ENCODE data around the gene PDX1.

PDX1 gene

GRCh38 chr13:27919934-27920676 lies at the start of gene PDX1:
TSS of gene PDX1 (plus strand) at chr13:27920000. CDS start at chr13:27920139, 139 bp downstream.
- H3K36me3 ChIP-seq (ENCODE audit: control insufficient read depth in 5 of 5, insufficient read depth in 5 of 5, low read length in 5 of 5) = no peaks in the 10 kb centered on the region
- H3K4me1 ChIP-seq (ENCODE audit: control insufficient read depth in 5 of 5, insufficient read depth in 5 of 5, low read length in 5 of 5) = peaks cover 0 to 49% (median 38%) of the 10 kb centered on the region in 5 donors
- no peak within 1 kb of the TSS for H3K9ac ChIP-seq (ENCODE audit: low read length in 5 of 5)
- peak within 1 kb of the TSS; percentile 7 to 63 (median 51) for H3K4me3 ChIP-seq (ENCODE audit: low read depth in 1 of 5, low read length in 5 of 5)
- no peak within 1 kb of the TSS for H3K27ac ChIP-seq (ENCODE audit: low read depth, low read length)
- no peaks in the 10 kb centered on the region for H3K9me3 ChIP-seq (ENCODE audit: control insufficient read depth in 5 of 5, low read length in 5 of 5)
- H3K27me3 ChIP-seq (ENCODE audit: control insufficient read depth in 5 of 5, insufficient read depth in 4 of 5, low read length in 5 of 5) = peaks cover 51 to 94% (median 83%) of the 10 kb centered on the region in 5 donors

GRCh38 chr13:27878274-27878673 lies 41.5 kb upstream of the PDX1 start:
- no peak overlapping the region for H3K9ac ChIP-seq (ENCODE audit: low read length in 5 of 5)

GRCh38 chr13:27889471-27889870 lies 30.3 kb upstream of the PDX1 start:
- Histone ChIP-seq H3K27ac (ENCODE audit: low read depth, low read length) (no peak overlapping the region), H3K36me3 (ENCODE audit: control insufficient read depth in 5 of 5, insufficient read depth in 5 of 5, low read length in 5 of 5) (no peaks in the 10 kb centered on the region), H3K4me3 (ENCODE audit: low read depth in 1 of 5, low read length in 5 of 5) (no peak overlapping the region), H3K4me1 (ENCODE audit: control insufficient read depth in 5 of 5, insufficient read depth in 5 of 5, low read length in 5 of 5) (no peaks in the 10 kb centered on the region), H3K9ac (ENCODE audit: low read length in 5 of 5) (no peak overlapping the region), H3K27me3 (ENCODE audit: control insufficient read depth in 5 of 5, insufficient read depth in 4 of 5, low read length in 5 of 5) (peaks cover 0 to 2% (median 0%) of the 10 kb centered on the region in 5 donors), H3K9me3 (ENCODE audit: control insufficient read depth in 5 of 5, low read length in 5 of 5) (peaks cover 0 to 7% (median 2%) of the 10 kb centered on the region in 5 donors)

More at GRCh38 chr13:27878274-27878673, 41.5 kb upstream of the PDX1 start:
- Histone ChIP-seq H3K27me3 (ENCODE audit: control insufficient read depth in 5 of 5, insufficient read depth in 4 of 5, low read length in 5 of 5) (peaks cover 3 to 18% (median 4%) of the 10 kb centered on the region in 5 donors), H3K27ac (ENCODE audit: low read depth, low read length) (no peak overlapping the region), H3K36me3 (ENCODE audit: control insufficient read depth in 5 of 5, insufficient read depth in 5 of 5, low read length in 5 of 5) (no peaks in the 10 kb centered on the region), H3K9me3 (ENCODE audit: control insufficient read depth in 5 of 5, low read length in 5 of 5) (peaks cover 0 to 4% (median 0%) of the 10 kb centered on the region in 5 donors), H3K4me3 (ENCODE audit: low read depth in 1 of 5, low read length in 5 of 5) (no peak overlapping the region), H3K4me1 (ENCODE audit: control insufficient read depth in 5 of 5, insufficient read depth in 5 of 5, low read length in 5 of 5) (no peaks in the 10 kb centered on the region)

- no peak overlapping the region for H3K4me3 ChIP-seq (ENCODE audit: low read depth in 1 of 5, low read length in 5 of 5)
- no peak overlapping the region for H3K27ac ChIP-seq (ENCODE audit: low read depth, low read length)
- no peaks in the 10 kb centered on the region for H3K36me3 ChIP-seq (ENCODE audit: control insufficient read depth in 5 of 5, insufficient read depth in 5 of 5, low read length in 5 of 5)
- peaks cover 0 to 9% (median 6%) of the 10 kb centered on the region in 5 donors for H3K27me3 ChIP-seq (ENCODE audit: control insufficient read depth in 5 of 5, insufficient read depth in 4 of 5, low read length in 5 of 5)
- peaks cover 0 to 8% (median 2%) of the 10 kb centered on the region in 5 donors for H3K9me3 ChIP-seq (ENCODE audit: control insufficient read depth in 5 of 5, low read length in 5 of 5)
- H3K9ac ChIP-seq (ENCODE audit: low read length in 5 of 5) = no peak overlapping the region
- no peaks in the 10 kb centered on the region for H3K4me1 ChIP-seq (ENCODE audit: control insufficient read depth in 5 of 5, insufficient read depth in 5 of 5, low read length in 5 of 5)
Measured at GRCh38 chr13:27896726-27897125, 23.1 kb upstream of the PDX1 start.

- H3K36me3 ChIP-seq (ENCODE audit: control insufficient read depth in 5 of 5, insufficient read depth in 5 of 5, low read length in 5 of 5) = no peaks in the 10 kb centered on the region
- H3K27me3 ChIP-seq (ENCODE audit: control insufficient read depth in 5 of 5, insufficient read depth in 4 of 5, low read length in 5 of 5) = peaks cover 5 to 34% (median 20%) of the 10 kb centered on the region in 5 donors
- no peak overlapping the region for H3K27ac ChIP-seq (ENCODE audit: low read depth, low read length)
- H3K4me3 ChIP-seq (ENCODE audit: low read depth in 1 of 5, low read length in 5 of 5) = no peak overlapping the region
- no peak overlapping the region for H3K9ac ChIP-seq (ENCODE audit: low read length in 5 of 5)
- H3K4me1 ChIP-seq (ENCODE audit: control insufficient read depth in 5 of 5, insufficient read depth in 5 of 5, low read length in 5 of 5) = peaks cover 0 to 8% (median 0%) of the 10 kb centered on the region in 5 donors
- H3K9me3 ChIP-seq (ENCODE audit: control insufficient read depth in 5 of 5, low read length in 5 of 5) = no peaks in the 10 kb centered on the region
Measured at GRCh38 chr13:27904719-27905118, 15.1 kb upstream of the PDX1 start.

- Histone ChIP-seq H3K27ac (ENCODE audit: low read depth, low read length) (no peak overlapping the region), H3K4me1 (ENCODE audit: control insufficient read depth in 5 of 5, insufficient read depth in 5 of 5, low read length in 5 of 5) (peaks cover 0 to 8% (median 0%) of the 10 kb centered on the region in 5 donors), H3K9ac (ENCODE audit: low read length in 5 of 5) (no peak overlapping the region), H3K27me3 (ENCODE audit: control insufficient read depth in 5 of 5, insufficient read depth in 4 of 5, low read length in 5 of 5) (peaks cover 8 to 35% (median 20%) of the 10 kb centered on the region in 5 donors), H3K36me3 (ENCODE audit: control insufficient read depth in 5 of 5, insufficient read depth in 5 of 5, low read length in 5 of 5) (no peaks in the 10 kb centered on the region), H3K4me3 (ENCODE audit: low read depth in 1 of 5, low read length in 5 of 5) (peak overlapping the region in 1 of 5 donors; percentile 2), H3K9me3 (ENCODE audit: control insufficient read depth in 5 of 5, low read length in 5 of 5) (no peaks in the 10 kb centered on the region)
Measured at GRCh38 chr13:27905650-27906049, 14.2 kb upstream of the PDX1 start.

- peaks cover 0 to 8% (median 0%) of the 10 kb centered on the region in 5 donors for H3K4me1 ChIP-seq (ENCODE audit: control insufficient read depth in 5 of 5, insufficient read depth in 5 of 5, low read length in 5 of 5)
- H3K9me3 ChIP-seq (ENCODE audit: control insufficient read depth in 5 of 5, low read length in 5 of 5) = no peaks in the 10 kb centered on the region
- no peaks in the 10 kb centered on the region for H3K36me3 ChIP-seq (ENCODE audit: control insufficient read depth in 5 of 5, insufficient read depth in 5 of 5, low read length in 5 of 5)
- H3K27ac ChIP-seq (ENCODE audit: low read depth, low read length) = no peak overlapping the region
- H3K27me3 ChIP-seq (ENCODE audit: control insufficient read depth in 5 of 5, insufficient read depth in 4 of 5, low read length in 5 of 5) = peaks cover 10 to 35% (median 20%) of the 10 kb centered on the region in 5 donors
- no peak overlapping the region for H3K4me3 ChIP-seq (ENCODE audit: low read depth in 1 of 5, low read length in 5 of 5)
- no peak overlapping the region for H3K9ac ChIP-seq (ENCODE audit: low read length in 5 of 5)
Measured at GRCh38 chr13:27907121-27907787, 12.5 kb upstream of the PDX1 start.

GRCh38 chr13:27909378-27909777 lies 10.4 kb upstream of the PDX1 start:
- Histone ChIP-seq H3K27ac (ENCODE audit: low read depth, low read length) (no peak overlapping the region), H3K36me3 (ENCODE audit: control insufficient read depth in 5 of 5, insufficient read depth in 5 of 5, low read length in 5 of 5) (no peaks in the 10 kb centered on the region), H3K4me3 (ENCODE audit: low read depth in 1 of 5, low read length in 5 of 5) (no peak overlapping the region), H3K9me3 (ENCODE audit: control insufficient read depth in 5 of 5, low read length in 5 of 5) (no peaks in the 10 kb centered on the region), H3K27me3 (ENCODE audit: control insufficient read depth in 5 of 5, insufficient read depth in 4 of 5, low read length in 5 of 5) (peaks cover 11 to 36% (median 21%) of the 10 kb centered on the region in 5 donors), H3K4me1 (ENCODE audit: control insufficient read depth in 5 of 5, insufficient read depth in 5 of 5, low read length in 5 of 5) (peaks cover 0 to 8% (median 0%) of the 10 kb centered on the region in 5 donors), H3K9ac (ENCODE audit: low read length in 5 of 5) (no peak overlapping the region)

GRCh38 chr13:27911521-27911920 lies 8.3 kb upstream of the PDX1 start:
- Histone ChIP-seq H3K36me3 (ENCODE audit: control insufficient read depth in 5 of 5, insufficient read depth in 5 of 5, low read length in 5 of 5) (no peaks in the 10 kb centered on the region), H3K27ac (ENCODE audit: low read depth, low read length) (no peak overlapping the region), H3K4me1 (ENCODE audit: control insufficient read depth in 5 of 5, insufficient read depth in 5 of 5, low read length in 5 of 5) (no peaks in the 10 kb centered on the region), H3K27me3 (ENCODE audit: control insufficient read depth in 5 of 5, insufficient read depth in 4 of 5, low read length in 5 of 5) (peaks cover 16 to 43% (median 35%) of the 10 kb centered on the region in 5 donors), H3K4me3 (ENCODE audit: low read depth in 1 of 5, low read length in 5 of 5) (no peak overlapping the region), H3K9ac (ENCODE audit: low read length in 5 of 5) (no peak overlapping the region), H3K9me3 (ENCODE audit: control insufficient read depth in 5 of 5, low read length in 5 of 5) (no peaks in the 10 kb centered on the region)

GRCh38 chr13:27913160-27913559 lies 6.6 kb upstream of the PDX1 start:
- H3K36me3 ChIP-seq (ENCODE audit: control insufficient read depth in 5 of 5, insufficient read depth in 5 of 5, low read length in 5 of 5) = no peaks in the 10 kb centered on the region
- H3K9ac ChIP-seq (ENCODE audit: low read length in 5 of 5) = no peak overlapping the region
- H3K27ac ChIP-seq (ENCODE audit: low read depth, low read length) = no peak overlapping the region
- H3K4me1 ChIP-seq (ENCODE audit: control insufficient read depth in 5 of 5, insufficient read depth in 5 of 5, low read length in 5 of 5) = peaks cover 0 to 12% (median 9%) of the 10 kb centered on the region in 5 donors
- H3K9me3 ChIP-seq (ENCODE audit: control insufficient read depth in 5 of 5, low read length in 5 of 5) = no peaks in the 10 kb centered on the region
- H3K4me3 ChIP-seq (ENCODE audit: low read depth in 1 of 5, low read length in 5 of 5) = no peak overlapping the region
- peaks cover 27 to 49% (median 45%) of the 10 kb centered on the region in 5 donors for H3K27me3 ChIP-seq (ENCODE audit: control insufficient read depth in 5 of 5, insufficient read depth in 4 of 5, low read length in 5 of 5)

All from subcutaneous abdominal adipose tissue (tissue), 5 donors.